GM12864 (cell line): ENCODE results near the gene TTBK1.

ENCODE experiments used
- DNase-seq: peaks from one replicate; pipeline ENCODE4 v3.0.0-alpha.2; 2011; ENCODE audit warnings: low read depth
- H3K4me3 ChIP-seq: 2 replicates; pipeline ENCODE4 v1.5.1; 2011; ENCODE audit warnings: mild to moderate bottlenecking, low read depth, low read length, control low read depth
- CTCF ChIP-seq: IDR thresholded peaks from 2 replicates; pipeline ENCODE4 v1.5.1; 2011; ENCODE audit warnings: low read depth, mild to moderate bottlenecking, moderate library complexity, low read length, control low read depth, inconsistent platforms; ENCODE audit errors: missing control alignments

Gene TTBK1

GRCh38 chr6:43241446-43241845, 1.8 kb upstream of the TTBK1 start:
- H3K4me3 ChIP-seq = no peak overlapping the region
- no peak for TF ChIP-seq CTCF
- DNase-seq = no peak

DNA sequence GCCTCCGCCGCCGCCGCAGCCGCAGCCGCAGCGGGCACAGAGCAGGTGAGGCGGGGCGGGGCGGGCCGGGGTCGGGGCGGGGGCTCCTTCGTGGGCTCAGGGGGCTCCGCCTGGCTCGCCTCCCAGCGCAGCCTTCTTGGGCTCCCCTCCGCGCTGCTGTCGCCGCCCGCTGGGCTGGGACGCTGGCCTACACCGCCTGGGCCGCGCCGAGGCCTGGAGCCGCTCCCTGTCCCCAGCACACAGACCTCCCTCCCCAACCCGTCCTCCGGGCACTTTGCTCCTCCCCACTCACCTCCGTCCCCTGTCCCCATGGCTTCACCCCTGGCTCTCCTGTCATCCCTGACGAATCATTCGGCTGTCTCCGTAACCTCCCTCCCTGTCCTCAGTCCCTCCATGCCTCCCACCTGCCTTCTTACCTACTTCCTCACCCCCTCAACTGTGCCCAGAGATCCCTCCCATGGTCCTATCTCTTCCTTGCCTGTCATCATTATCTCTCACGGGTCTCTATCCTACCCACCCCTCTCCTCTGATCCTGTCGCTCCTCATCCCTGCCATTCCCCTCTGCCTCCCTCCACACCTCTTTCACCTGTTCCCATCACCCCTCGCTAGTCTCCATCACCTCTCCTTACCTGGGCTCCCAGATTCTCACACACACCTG, 512 bp downstream of the TTBK1 start:
- no peak for DNase-seq
- no peak overlapping the region for H3K4me3 ChIP-seq

GRCh38 chr6:43246301-43247113, 3.2 kb downstream of the TTBK1 start:
- TF ChIP-seq CTCF = no peak
- peak overlapping the region; percentile 77 for H3K4me3 ChIP-seq
- no peak for DNase-seq

More for the DNA sequence above, 512 bp downstream of the TTBK1 start:
- TF ChIP-seq CTCF = no peak

GRCh38 chr6:43247114-43247999, 4.1 kb downstream of the TTBK1 start:
- DNase-seq = no peak
- TF ChIP-seq CTCF = no peak
- peak overlapping the region; percentile 77 for H3K4me3 ChIP-seq

- no peak overlapping the region for H3K4me3 ChIP-seq
- TF ChIP-seq CTCF = no peak
- no peak for DNase-seq
Observed at GRCh38 chr6:43248101-43248500, 4.8 kb downstream of the TTBK1 start.

DNA sequence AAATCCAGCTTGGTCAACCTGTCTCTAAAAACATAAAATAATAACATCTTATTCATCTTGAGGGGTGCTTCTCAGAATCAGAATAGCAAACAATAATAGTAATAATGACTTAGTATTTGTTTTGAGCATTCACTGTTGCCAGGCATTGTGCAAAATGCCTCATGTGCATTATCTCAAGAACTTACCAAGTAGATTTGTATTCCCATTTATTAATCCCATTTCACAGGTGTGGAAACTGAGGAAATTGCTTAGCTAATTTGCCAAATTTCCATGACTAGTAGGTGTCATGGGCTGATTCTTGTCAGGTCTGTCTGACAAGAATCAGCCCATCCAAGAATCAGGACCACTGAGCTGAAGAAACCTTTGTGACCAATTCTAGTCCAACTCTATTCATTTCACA, 5.5 kb downstream of the TTBK1 start:
- no peak overlapping the region for H3K4me3 ChIP-seq
- no peak for DNase-seq
- no peak for TF ChIP-seq CTCF
